Measurements from ENCODE around the gene RBM10. TPM values are rescaled to one million over a fixed set of nuclear protein-coding genes. Genes with fewer than 3 reads are reported as not detected.

RBM10 gene
- total and polyA plus RNA-seq, 2 donors (not counting 3 experiments of a cell fraction or from before 2014, with no cell fraction given), result 37.3 to 51.5 TPM

- BruUV-seq (replicated peaks), result no TSS peak
- Histone ChIP-seq H3K4me3 (replicated peaks in 1 of 3; ENCODE audit: insufficient read depth in 1 of 3, low read depth in 1 of 3, low read length in 3 of 3) (no peak overlapping the region), H3K9me1 (replicated peaks; ENCODE audit: control insufficient read depth, extremely low read depth, insufficient read depth, low read length) (no peaks in the 10 kb centered on the region), H3K4me2 (ENCODE audit: insufficient read depth, low read length) (no peak overlapping the region), H3K4me1 (ENCODE audit: control insufficient read depth, extremely low read depth, insufficient read depth, low read length) (no peaks in the 10 kb centered on the region), H3K9ac (replicated peaks; ENCODE audit: extremely low read depth, insufficient read depth, low read length) (no peak overlapping the region), H3K27me3 (ENCODE audit: control insufficient read depth in 2 of 2, insufficient read depth in 2 of 2, low read length in 2 of 2) (no peaks in the 10 kb centered on the region), H3K36me3 (ENCODE audit: control insufficient read depth in 2 of 2, extremely low read depth in 1 of 2, insufficient read depth in 2 of 2, low read length in 2 of 2) (no peaks in the 10 kb centered on the region), H4K20me1 (replicated peaks; ENCODE audit: control insufficient read depth, extremely low read depth, insufficient read depth, low read length) (no peaks in the 10 kb centered on the region), H3K79me2 (ENCODE audit: control insufficient read depth, insufficient read depth, low read length) (no peaks in the 10 kb centered on the region), H3K9me3 (replicated peaks; ENCODE audit: control insufficient read depth, insufficient read depth, low read length) (no peaks in the 10 kb centered on the region), H3K27ac (ENCODE audit: insufficient read depth, low read depth, low read length) (no peak overlapping the region), H2AFZ (ENCODE audit: low read depth, low read length) (no peak overlapping the region)
- dilution Hi-C loops (cut with MboI; ENCODE audit: extremely low pct_ligation_motif_present, low sequenced_read_pairs), result no loop called here
- CTCF ChIA-PET, result no interaction called here
- POLR2A ChIA-PET, result no interaction called here
- no peak for TF ChIP-seq MAX (IDR thresholded peaks at IDR 0.05; ENCODE audit: insufficient read depth, insufficient read length)
- TF ChIP-seq FOS (IDR thresholded peaks at IDR 0.05; ENCODE audit: borderline replicate concordance, insufficient read depth, low read length), result no peak
- TF ChIP-seq EZH2 (IDR thresholded peaks at IDR 0.05; ENCODE audit: borderline replicate concordance, low read depth, low read length, severe bottlenecking), result no peak
- TF ChIP-seq CTCF (IDR thresholded peaks at IDR 0.05; ENCODE audit: extremely low read depth in 1 of 2, insufficient read depth in 1 of 2, low read depth in 1 of 2, low read length in 2 of 2), result no peak
- TF ChIP-seq MYC (IDR thresholded peaks at IDR 0.05; ENCODE audit: low read depth, low read length), result no peak
- TF ChIP-seq POLR2A (IDR thresholded peaks at IDR 0.05; ENCODE audit: low read depth, low read length), result no peak
- TF ChIP-seq JUN (IDR thresholded peaks at IDR 0.05; ENCODE audit: borderline replicate concordance, insufficient read depth, insufficient read length, low read depth), result no peak
- no peak for TF ChIP-seq POLR2AphosphoS5 (IDR thresholded peaks at IDR 0.05; ENCODE audit: insufficient read depth, low read depth, low read length)
- TF ChIP-seq GATA2 (IDR thresholded peaks at IDR 0.05; ENCODE audit: insufficient read depth, insufficient read length, low read depth, low read length), result no peak
- FAIRE-seq (no peak), DNase-seq (ENCODE audit: low read depth, low spot score) (no peak)
- intact Hi-C loops (cut with micrococcal nuclease), result loop anchor here (10.0 kb wide), 1 partner anchor 544 kb away; no protein-coding TSS in a partner anchor
Measured at GRCh38 chrX:47098338-47099094, 46.5 kb upstream of the RBM10 start.

Data from endothelial cell of umbilical vein (primary cell).